SKM-1 (cell line): ENCODE results near the gene MID1.
"Not testable (repeated sequence)": the region's sequence is repeated elsewhere in the genome, so short reads cannot be mapped to it uniquely, and the experiment has no call there.

Experiments
- DNase-seq: peaks from one replicate; lab custom pipeline; 2025; ENCODE audit not compliant: unreplicated experiment; lab: John Stamatoyannopoulos, UW

The MID1 gene

GRCh38 chrX:10618961-10619360 lies 1.4 kb downstream of the MID1 start:
- DNase-seq: no peak

GRCh38 chrX:10617999-10618351 lies 2.4 kb downstream of the MID1 start:
- DNase-seq: no peak

- DNase-seq: no peak
Observed at GRCh38 chrX:10617186-10617998, 3.0 kb downstream of the MID1 start.

GRCh38 chrX:10615931-10616774 lies 4.2 kb downstream of the MID1 start:
- DNase-seq: peak; percentile 17

GRCh38 chrX:10612215-10612614 lies 8.2 kb downstream of the MID1 start:
- DNase-seq: no peak

- DNase-seq: no peak
Observed at GRCh38 chrX:10611441-10612090, 8.8 kb downstream of the MID1 start.

GRCh38 chrX:10608099-10608498 lies 12.3 kb downstream of the MID1 start:
- no peak for DNase-seq

- no peak for DNase-seq
Observed at GRCh38 chrX:10607233-10607632, 13.2 kb downstream of the MID1 start.

GRCh38 chrX:10603612-10604011 lies 16.8 kb downstream of the MID1 start:
- no peak for DNase-seq

- DNase-seq: no peak
Observed at GRCh38 chrX:10602646-10603045, 17.7 kb downstream of the MID1 start.

- no peak for DNase-seq
Observed at GRCh38 chrX:10600479-10600878, 19.9 kb downstream of the MID1 start.

- no peak for DNase-seq
Observed at GRCh38 chrX:10598540-10598939, 21.8 kb downstream of the MID1 start.

GRCh38 chrX:10597871-10598270 lies 22.5 kb downstream of the MID1 start:
- no peak for DNase-seq

GRCh38 chrX:10591363-10592335 lies 28.7 kb downstream of the MID1 start:
- DNase-seq: no peak

- not testable (repeated sequence) for DNase-seq
Observed at GRCh38 chrX:10589787-10590186, 30.6 kb downstream of the MID1 start.

GRCh38 chrX:10589098-10589497 lies 31.3 kb downstream of the MID1 start:
- DNase-seq: no peak

GRCh38 chrX:10584882-10585281 lies 35.5 kb downstream of the MID1 start:
- DNase-seq: not testable (repeated sequence)

GRCh38 chrX:10582945-10583344 lies 37.4 kb downstream of the MID1 start:
- no peak for DNase-seq

GRCh38 chrX:10582215-10582733 lies 38.1 kb downstream of the MID1 start:
- DNase-seq: no peak
